Colonic mucosa (tissue), 4 donors: ENCODE measurements around the gene COQ9. TPM values are rescaled to one million over a fixed set of nuclear protein-coding genes. Genes with fewer than 3 reads are reported as not detected.
"Not testable (repeated sequence)": the region's sequence is repeated elsewhere in the genome, so short reads cannot be mapped to it uniquely, and the experiment has no call there.

Experiments
- DNase-seq: peaks from one replicate; pipeline ENCODE4 v3.0.0-alpha.2; 2020
- H3K27ac ChIP-seq: fragments of 200-600 bp; one replicate; pipeline ENCODE4 v1.8.0; 2021
- H3K27me3 ChIP-seq: fragments of 200-600 bp; one replicate; pipeline ENCODE4 v1.8.0; 2021
- H3K36me3 ChIP-seq: fragments of 200-600 bp; one replicate; pipeline ENCODE4 v1.8.0; 2021
- H3K4me1 ChIP-seq: fragments of 200-600 bp; one replicate; pipeline ENCODE4 v1.8.0; 2021; ENCODE audit warnings: mild to moderate bottlenecking
- H3K4me3 ChIP-seq: fragments of 200-600 bp; one replicate; pipeline ENCODE4 v1.8.0; 2021
- H3K9ac ChIP-seq, 2 donors: one replicate each; pipeline ENCODE4 v1.7.0; 2013; ENCODE audit warnings: control low read depth in 2 of 2, low read depth in 2 of 2, low read length in 2 of 2
- H3K9me3 ChIP-seq: fragments of 200-600 bp; one replicate; pipeline ENCODE4 v1.8.0; 2021
- intact Hi-C: fragments of 100-400 bp; cut with DNase I; formaldehyde crosslinking; loops from one replicate; pipeline ENCODE4 v1.14.1; 2022
- total RNA-seq, 2 donors: library from RNA; stranded (reverse); fragmentation: NEBNext Ultra II Directional in 1 of 2; extraction: Animal tissue kit (Norgen Biotek cat#: 25700) in 1 of 2; gene quantifications; one replicate each; pipeline ENCODE4 v1.2.1, GENCODE V29; 2021
- TF ChIP-seq, protein P1 (sequence below): fragments of 200-600 bp; IDR thresholded peaks from one replicate; pipeline ENCODE4 v1.8.0; 2022; ENCODE audit warnings: antibody characterized with exemption, mild to moderate bottlenecking
- donor health status: healthy.
- donor health status: DM: no; HTN: no; CAD: no.
- donor health status: DM: no; HTN: no; CAD: no.

Gene COQ9, protein sequence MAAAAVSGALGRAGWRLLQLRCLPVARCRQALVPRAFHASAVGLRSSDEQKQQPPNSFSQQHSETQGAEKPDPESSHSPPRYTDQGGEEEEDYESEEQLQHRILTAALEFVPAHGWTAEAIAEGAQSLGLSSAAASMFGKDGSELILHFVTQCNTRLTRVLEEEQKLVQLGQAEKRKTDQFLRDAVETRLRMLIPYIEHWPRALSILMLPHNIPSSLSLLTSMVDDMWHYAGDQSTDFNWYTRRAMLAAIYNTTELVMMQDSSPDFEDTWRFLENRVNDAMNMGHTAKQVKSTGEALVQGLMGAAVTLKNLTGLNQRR
- total RNA-seq, result 100 to 1,000 TPM; 104 to 125 TPM

DNA sequence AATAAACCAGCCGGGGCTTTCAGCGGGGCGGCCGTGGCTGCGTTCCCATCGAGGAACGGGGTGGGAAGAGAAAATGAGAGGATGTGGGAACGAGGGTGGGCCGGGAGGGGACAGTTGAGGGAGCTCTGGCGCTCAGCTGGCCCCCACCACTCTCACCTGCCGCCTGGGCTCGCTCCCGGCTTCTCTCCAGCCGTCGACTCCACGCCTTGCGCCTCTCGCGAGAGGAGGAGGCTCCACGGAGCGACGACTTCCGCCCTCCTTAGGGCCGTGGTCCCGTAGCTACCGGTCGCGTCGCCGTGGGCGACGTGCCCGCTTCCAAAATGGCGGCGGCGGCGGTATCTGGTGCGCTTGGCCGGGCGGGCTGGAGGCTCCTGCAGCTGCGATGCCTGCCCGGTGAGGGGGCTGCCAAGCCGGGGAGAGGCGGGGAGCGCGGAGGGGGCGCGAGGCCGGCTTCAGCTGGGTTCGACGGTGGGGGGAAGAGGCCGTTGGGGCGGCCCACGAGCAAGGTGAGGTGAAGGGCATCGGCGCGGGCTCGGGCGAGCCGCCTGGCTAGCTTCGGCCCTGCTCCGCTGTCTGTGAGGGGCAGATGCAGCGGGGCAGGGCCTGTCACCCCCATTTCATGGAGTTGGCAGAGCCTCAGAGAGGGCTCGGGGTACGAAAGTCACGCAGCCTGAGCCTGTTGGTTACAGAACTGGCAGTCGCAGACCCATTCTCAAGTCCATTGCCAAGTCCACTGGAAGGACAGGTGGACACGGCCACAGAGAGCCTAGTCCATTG is at the start of gene COQ9, which contains the start of gene CIAPIN1:
Gene COQ9 (plus strand): TSS at position 294 of the 777 bp plus-strand sequence. CDS start 27 bp downstream, at position 321.
Gene CIAPIN1 (minus strand): TSS at position 200 of the 777 bp plus-strand sequence. CDS start 6,457 bp downstream, outside the sequence.
- intact Hi-C loops, result no loop called here
- peak; percentile 93 for DNase-seq
- Histone ChIP-seq H3K27me3 (no peaks in the 10 kb centered on the region), H3K27ac (peak within 1 kb of the TSS; percentile 39), H3K4me1 (no peaks in the 10 kb centered on the region), H3K9ac (peak within 1 kb of the TSS; percentile 96 to 98), H3K9me3 (no peaks in the 10 kb centered on the region), H3K4me3 (peak within 1 kb of the TSS; percentile 63), H3K36me3 (peaks cover 6% of the 10 kb centered on the region)
- TF ChIP-seq, protein P1, sequence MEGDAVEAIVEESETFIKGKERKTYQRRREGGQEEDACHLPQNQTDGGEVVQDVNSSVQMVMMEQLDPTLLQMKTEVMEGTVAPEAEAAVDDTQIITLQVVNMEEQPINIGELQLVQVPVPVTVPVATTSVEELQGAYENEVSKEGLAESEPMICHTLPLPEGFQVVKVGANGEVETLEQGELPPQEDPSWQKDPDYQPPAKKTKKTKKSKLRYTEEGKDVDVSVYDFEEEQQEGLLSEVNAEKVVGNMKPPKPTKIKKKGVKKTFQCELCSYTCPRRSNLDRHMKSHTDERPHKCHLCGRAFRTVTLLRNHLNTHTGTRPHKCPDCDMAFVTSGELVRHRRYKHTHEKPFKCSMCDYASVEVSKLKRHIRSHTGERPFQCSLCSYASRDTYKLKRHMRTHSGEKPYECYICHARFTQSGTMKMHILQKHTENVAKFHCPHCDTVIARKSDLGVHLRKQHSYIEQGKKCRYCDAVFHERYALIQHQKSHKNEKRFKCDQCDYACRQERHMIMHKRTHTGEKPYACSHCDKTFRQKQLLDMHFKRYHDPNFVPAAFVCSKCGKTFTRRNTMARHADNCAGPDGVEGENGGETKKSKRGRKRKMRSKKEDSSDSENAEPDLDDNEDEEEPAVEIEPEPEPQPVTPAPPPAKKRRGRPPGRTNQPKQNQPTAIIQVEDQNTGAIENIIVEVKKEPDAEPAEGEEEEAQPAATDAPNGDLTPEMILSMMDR, result no peak

DNA sequence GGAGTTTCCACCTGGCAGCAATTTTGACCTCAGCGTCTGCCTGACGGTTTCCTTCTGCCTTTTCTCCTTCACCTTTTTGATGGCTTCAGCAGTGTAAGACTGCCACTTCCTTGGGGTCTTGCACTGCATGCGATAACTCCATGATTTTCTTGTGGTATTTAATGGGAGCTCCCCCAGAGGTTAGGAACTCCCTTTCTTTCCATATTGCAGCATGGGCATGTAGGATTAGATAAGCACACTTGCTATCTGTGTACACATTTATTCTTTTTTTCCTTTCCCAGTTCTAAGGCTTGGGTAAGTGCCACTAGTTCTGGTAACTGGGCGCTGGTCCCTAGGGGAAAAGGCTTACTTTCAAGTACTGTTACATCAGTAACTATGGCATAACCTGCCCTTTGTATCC is 49.8 kb upstream of the COQ9 start:
- H3K36me3 ChIP-seq, H3K9ac ChIP-seq, H3K4me3 ChIP-seq, H3K9me3 ChIP-seq, H3K27me3 ChIP-seq, H3K27ac ChIP-seq, H3K4me1 ChIP-seq, intact Hi-C loops, DNase-seq: not testable (repeated sequence)

DNA sequence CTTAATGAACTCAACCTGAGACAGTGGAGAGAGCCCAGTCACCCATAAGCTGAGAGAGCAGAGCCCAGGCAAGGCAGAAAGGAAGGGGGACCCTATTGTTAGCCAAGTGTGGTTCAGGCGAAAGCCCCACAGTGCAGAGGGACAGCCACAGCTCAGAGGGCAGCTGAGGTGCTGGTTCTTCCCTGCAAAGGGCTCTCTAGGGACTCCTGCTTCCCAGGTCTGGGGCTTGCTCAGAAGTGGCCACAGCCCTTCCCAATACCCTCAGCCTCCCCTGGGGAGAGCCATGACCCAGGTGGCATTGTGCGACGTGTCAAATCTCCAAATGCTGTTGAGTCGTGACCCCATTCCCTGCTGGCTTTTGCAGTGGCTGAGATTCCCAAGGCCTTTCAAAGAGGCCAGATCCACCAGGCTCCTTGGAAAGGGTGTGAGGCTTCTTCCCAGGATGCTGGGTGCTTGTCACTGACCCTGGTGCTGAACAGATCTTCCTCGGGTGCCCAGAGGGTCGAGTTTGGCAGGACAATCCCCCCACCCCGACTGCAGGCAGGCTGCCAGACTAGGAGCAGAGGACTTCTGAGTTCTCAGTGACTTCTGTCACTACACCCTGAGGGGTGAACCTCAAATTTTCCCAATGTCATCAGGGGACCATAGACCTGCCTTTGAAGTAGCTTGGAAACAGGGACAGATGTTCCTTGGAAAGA is 45.2 kb upstream of the COQ9 start:
- no peak overlapping the region for H3K27ac ChIP-seq

DNA sequence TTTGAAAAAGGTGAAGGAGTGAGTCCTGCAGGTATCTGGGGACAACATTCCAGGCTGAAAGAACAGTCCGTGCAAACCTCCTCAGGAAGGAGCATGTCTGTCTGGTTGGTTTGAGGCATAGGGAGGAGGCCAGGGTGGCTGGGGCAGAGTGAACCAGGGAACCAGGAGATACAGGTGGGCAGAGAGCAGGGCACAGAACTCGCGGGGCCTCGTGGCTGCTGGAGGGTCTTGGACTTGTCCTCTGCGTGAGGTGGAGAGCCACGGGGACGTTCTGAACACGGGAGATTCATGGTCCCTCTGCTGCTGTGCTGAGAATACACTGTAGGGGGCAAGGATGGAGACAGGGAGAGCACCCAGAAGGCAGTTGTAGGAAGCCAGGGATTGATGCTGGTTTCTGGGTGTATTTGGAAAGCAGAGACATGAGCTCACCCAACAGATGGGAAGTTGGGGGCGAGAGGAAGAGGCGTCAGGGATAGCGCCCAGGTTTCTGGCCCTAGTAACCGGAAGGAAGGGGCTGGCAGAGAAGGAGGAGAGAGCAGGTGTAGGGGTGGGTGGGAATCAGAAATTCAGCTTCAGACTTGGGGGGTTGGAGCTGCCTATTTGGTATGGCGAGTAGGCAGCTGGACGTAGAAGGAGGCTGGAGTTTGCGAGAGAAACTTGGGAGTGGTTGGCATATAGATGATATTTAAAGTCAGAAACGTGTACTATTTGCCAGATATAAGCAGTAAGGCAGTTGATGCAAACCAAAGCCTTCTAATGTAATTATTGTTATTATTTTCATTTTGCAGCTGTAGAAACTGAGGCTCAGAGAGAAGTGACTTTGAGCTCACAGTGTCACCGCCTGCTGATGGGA is 43.1 kb upstream of the COQ9 start, which contains the start of gene CCL17:
Gene CCL17 (plus strand): TSS at position 803 of the 853 bp plus-strand sequence. CDS start 9,166 bp downstream, outside the sequence.
- intact Hi-C loops, result no loop called here

More for the DNA sequence above, 45.2 kb upstream of the COQ9 start:
- intact Hi-C loops, result no loop called here
- Histone ChIP-seq H3K9ac (no peak overlapping the region), H3K27me3 (no peaks in the 10 kb centered on the region), H3K4me1 (no peaks in the 10 kb centered on the region), H3K4me3 (no peak overlapping the region), H3K9me3 (no peaks in the 10 kb centered on the region), H3K36me3 (no peaks in the 10 kb centered on the region)
- TF ChIP-seq, protein P1, result no peak
- no peak for DNase-seq

DNA sequence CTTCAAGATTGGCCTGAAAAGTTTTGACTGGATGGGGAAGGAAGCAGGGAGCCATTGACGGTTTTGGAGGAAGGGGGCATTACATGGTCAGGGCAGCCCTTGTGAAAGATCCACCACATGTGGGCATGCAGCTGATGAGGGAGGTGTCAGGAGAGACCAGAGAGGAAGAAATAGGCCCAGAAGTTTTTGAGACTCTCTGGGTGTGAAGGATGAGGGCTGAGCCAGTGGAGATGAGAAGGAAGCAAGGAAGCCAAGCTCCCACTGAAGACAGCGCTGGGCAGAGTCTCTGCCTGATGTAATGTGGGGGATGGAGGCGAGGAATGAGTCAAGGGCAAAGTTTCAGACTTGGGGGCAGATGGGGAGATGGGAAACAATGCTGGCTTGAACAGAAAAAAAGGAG is 42.2 kb upstream of the COQ9 start:
- intact Hi-C loops, result no loop called here
- Histone ChIP-seq H3K36me3 (no peaks in the 10 kb centered on the region), H3K4me3 (no peak overlapping the region), H3K27ac (no peak overlapping the region), H3K4me1 (no peaks in the 10 kb centered on the region), H3K27me3 (no peaks in the 10 kb centered on the region), H3K9me3 (no peaks in the 10 kb centered on the region), H3K9ac (no peak overlapping the region)
- DNase-seq, result no peak
- TF ChIP-seq, protein P1, result no peak

More for the DNA sequence above, 43.1 kb upstream of the COQ9 start, which contains the start of gene CCL17:
- H3K9me3 ChIP-seq, result no peaks in the 10 kb centered on the region
- TF ChIP-seq, protein P1, result no peak
- no peak within 1 kb of the TSS for H3K4me3 ChIP-seq
- no peak within 1 kb of the TSS for H3K9ac ChIP-seq
- H3K4me1 ChIP-seq, result no peaks in the 10 kb centered on the region
- no peak within 1 kb of the TSS for H3K27ac ChIP-seq
- DNase-seq, result no peak
- no peaks in the 10 kb centered on the region for H3K36me3 ChIP-seq
- no peaks in the 10 kb centered on the region for H3K27me3 ChIP-seq
